NCI-H345 treated with DMSO at 0.1 percent for 48 hours (cell line): ENCODE data around the gene CD63.

Experiments
- DNase-seq: peaks from one replicate; lab custom pipeline; 2025; ENCODE audit not compliant: unreplicated experiment; lab: John Stamatoyannopoulos, UW

Gene CD63

DNA sequence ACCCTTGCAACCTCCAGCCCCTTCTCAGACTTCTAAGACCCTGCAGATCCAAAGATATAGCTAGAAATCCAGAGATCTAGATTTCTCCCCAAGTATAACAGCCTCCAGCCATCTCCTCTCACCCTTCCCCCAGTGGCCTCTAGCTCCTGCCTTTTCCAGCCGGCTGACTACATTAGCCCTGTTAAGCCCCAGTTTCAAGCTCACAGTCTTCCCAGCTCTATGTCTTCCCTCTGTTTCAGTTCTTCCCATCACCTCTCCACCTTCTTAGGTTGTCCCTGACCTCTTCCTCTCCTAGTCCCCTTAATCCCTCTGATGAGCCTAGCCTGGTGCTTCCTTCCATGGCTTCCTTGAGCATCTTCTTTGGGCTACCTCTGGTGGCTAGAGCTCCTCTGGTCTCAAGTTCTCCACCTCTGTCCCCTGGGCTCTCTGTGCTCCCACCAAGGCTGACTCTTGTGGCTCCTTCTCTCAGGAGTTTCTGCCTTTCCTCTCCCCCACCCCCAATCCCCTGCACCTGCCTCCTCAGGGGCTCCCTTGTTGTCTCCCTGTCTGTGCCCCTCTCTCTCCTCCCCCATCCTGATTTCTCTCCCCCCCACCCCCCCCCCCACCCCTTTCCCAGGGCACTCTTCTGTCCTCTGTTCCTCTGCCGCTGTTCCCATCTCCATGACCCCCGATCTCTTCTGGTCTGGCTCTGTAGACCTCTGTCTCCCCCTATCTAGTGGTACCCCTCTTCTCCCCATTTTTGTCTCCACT, 13.3 kb upstream of the CD63 start:
- DNase-seq: no peak

DNA sequence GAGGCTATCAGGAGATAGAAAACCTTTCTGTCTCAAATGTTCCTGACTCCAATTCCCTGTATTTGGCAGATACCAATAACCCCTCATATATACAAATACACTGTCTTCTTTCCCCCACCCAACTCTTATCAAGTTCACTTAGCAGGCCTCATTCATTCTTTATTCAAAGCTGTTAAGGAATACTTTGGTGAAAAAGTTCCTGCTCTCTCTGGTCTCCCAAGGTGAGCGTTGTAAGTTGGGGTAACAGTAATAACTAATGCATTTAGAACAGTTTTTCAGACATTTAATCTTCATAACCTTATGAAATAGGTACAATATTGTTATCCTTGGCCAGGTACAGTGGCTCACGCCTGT, 10.2 kb upstream of the CD63 start:
- DNase-seq: no peak

DNA sequence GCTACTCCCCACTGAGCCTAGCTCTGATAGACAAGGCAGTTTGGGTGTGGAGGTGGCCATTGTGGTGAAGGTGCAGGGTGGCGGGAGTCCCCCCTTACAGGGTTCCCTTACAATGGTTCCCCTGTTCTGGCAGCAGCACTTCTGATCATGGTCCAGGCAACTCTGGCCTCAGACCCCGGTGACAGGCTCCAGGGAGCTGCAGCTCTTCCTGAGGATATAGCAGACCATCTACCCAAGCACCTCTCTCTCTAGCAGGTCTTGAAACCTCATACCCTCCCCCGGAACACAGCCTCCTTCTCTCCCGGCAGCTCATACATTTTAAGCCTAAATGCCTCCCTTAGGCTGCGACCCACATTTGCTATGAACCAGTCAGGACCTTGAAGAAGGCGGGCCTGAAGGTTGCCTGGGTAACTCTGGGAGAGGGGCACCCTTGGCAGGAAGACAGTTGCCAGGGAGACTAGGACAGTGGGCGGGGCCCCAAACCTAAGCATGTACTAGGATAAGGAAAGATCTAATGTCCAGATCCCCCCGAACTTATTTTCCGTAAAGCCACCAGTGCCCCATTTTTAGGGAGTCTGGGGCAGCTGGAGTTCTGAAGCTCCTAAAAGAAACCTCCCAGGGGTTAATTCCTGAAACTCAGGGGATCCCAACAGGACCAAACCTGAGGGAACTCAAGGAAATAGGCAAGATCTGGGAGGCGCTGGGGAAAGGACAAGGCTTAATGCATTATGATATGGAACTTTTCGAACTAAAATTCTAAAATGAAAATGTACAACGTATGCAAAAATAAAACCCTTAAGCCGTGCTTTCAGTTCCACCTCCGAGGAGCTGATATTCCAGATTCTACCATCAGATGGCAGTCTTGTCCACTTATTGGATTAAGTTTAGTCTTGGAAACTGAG, 9.6 kb upstream of the CD63 start:
- peak; percentile 75 for DNase-seq

DNA sequence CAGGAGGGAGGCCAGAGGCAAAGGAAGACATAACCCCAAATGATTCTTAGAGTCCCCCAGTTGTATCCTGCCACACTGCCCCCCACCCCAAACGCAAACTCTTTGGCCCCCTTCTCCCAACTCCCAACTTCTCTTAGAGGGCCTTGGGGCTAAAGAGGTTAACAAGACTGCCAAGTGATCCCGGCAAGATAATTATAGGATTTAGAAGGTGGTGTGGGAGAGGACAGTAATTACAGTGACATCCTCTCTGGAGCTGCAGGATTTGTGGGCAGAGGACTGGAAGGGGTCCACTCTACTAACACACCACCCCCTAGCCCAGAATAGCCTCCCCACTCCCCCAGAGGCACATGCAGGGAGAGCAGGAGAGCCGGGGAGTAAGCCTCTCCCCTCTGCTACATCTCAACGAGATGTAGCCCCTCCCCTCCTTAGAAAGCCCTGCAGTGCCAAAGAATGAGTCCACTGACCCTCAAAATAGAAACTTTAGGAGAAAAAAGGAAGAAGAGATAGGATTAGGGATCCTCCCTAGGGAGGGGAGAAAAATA, 8.8 kb upstream of the CD63 start:
- no peak for DNase-seq

DNA sequence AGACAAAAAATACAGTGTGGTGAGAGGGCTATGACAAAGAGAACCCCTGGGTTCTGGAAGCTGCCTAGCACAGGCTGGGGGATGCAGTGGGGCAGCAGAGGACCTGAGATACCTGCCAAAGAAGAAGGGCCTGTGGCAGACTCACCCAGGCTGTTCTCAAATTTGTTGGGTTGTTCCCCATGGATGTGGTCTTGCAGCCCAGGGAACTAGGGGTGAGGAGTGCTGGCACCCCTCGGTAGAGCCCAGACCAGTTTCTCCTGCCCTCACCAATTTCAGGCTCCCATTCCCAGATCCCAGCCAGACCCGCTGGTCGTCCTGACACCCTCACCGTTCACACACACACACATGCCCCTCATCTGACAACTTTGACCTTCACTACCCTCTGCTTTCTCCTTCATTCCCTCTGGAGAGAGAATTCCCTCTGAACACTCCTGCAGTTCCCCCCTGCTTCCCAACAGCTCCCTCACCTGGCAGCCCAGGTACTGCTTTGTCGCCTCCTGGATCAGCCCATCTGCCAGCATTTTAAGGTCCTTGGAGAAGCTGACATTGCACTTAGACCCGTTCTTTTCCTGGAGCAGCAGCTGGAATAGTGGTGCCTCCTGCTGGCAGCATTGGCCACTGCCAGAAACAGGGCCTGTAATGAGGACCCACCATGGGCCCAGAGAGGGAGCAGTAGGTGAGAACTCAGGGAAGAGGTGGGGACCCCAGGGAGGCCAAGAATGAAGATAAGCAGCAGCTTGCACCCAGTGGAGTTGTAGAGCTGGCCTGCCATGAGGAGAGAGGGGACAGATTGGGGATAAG, 8.2 kb upstream of the CD63 start:
- peak; percentile 26 for DNase-seq

DNA sequence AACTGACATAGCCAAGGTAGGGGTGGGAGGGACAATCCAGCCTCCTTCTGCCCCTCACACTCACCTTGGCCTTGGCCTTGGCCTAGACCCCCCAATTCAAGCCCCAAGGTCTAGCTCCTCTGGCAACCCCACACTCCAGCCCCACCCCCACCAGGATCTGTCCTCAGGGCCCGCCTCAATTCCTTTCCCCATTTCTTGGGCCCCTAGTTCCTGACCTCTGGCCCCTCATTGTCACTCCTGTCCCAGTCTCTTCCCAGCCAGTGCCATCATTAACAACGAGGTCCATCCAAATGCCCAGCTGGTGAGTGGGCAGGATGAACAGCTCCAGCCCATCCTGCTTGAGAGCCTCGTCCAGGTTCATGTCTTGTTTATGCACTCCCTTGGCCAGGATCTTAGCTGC, 7.3 kb upstream of the CD63 start:
- DNase-seq: no peak

DNA sequence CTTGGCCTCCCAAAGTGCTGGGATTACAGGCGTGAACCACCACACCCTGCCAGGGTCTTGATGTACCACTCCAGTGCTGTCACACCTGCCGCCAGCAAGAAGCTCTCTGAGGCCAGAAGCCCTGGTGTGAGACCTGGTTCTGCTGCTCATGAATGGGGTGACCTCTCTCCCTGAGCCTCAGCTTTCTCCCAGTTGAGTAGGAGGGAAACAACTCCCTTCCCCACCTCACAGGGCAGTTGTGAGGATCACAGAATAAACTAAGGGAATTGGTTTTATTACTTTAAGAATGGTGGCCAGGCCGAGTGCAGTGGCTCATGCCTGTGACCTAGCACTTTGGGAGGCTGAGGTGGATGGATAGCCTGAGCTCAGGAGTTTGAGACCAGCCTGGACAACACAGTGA, 5.8 kb upstream of the CD63 start:
- no peak for DNase-seq

DNA sequence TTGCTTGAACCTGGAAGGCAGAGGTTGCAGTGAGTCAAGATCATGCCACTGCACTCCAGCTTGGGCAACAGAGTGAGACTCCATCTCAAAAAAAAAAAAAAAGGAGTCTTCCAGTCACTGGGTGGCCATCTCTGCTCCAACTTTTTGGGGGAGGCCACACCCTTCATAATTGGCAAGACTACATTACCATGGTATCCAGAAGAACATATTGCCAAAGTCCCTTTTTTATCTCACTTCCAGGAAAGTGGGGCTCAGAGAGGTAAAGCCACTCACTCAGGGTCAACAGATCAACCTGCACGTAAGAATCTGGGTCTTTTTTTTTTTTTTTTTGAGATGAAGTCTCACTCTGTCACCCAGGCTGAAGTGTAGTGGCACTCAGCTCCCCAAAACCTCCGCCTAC, 5.0 kb upstream of the CD63 start:
- no peak for DNase-seq

DNA sequence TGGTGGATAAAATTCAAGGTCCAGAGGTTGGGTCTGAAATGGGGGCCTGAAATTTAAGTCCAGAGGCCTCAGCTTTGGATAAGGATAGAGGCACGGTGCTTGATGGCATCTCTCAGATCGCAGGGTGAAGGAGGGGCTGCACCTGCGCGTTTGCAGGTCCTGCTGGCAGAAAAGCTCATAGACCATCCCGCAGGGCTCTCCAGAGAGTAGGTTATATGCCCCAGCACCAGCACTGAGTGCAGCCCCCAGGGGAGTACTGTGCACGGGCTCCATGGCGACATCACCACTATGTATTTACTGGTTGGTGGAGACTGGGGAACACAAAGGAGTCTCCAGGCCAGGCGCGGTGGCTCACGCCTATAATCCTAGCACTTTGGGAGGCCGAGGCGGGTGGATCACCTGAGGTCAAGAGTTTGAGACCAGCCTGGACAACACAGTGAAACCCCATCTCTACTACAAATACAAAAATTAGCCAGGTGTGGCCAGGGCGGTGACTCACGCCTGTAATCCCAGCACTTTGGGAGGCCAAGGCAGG, 4.3 kb upstream of the CD63 start:
- DNase-seq: no peak

DNA sequence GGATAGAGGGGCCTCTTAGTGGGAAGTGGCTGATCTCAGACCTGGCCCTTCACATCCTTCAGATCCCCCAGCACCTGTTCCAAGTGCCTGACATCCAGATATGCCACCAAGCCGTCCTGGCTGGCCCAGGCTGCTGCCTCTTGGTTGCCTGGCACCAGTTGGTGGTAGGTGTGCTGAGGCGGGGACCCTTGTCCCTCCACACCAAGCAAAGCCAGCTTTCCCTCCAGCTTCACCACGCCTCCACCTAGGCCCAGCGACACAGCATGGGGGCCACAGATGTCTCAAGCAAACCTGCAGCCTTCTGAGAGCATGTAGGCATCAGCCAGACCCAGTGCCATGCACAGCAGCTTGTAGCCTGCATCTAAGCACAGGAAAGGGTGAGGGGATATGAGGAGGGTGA, 3.5 kb upstream of the CD63 start:
- DNase-seq: no peak

DNA sequence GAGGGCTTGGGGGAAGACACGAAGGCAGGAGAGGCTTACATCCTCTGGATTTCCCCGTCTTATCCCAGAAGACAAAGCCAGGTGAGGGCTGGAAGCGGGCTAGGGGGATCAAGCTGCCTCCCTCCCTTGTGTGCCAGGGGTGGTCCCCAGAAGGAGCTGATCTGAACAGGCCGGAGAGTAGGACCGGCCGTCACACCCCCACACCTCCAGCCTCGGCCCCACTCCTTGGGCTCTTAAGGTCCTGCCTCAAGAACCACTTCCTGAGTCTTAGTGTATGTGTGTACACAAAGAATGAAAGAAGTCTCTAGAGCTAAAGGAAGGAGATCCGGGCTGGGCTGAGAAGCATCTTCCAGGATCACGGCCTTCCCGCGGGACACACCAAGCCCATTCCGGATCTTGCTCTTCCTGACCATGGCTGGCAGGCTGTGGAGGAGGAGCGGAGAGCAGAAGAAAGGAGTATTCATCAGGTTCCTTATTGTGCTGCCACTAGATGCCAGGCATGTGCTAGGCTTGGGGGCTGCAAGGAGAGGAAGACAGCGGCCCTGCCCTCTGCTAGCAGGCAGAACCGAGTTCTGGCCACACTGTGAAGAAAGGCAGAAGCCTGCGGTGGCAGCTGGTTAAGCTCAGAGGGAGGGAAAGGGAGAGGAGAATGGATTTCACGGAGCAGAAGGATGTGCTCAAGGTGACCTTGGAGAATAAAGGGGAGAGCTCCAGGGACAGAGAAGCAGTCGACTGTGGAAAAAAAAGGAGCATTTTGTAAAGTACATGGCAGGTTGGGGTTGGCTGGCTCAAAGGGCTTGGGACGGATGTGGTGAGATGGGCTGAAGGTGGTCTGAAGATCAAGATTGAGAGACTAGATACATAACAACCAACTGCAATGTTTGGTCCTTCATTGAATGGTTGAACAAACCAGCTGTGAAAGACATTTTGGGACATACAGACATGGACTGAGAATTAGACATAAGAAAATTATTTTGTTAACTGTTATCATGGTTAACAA, 1.3 kb upstream of the CD63 start:
- no peak for DNase-seq

DNA sequence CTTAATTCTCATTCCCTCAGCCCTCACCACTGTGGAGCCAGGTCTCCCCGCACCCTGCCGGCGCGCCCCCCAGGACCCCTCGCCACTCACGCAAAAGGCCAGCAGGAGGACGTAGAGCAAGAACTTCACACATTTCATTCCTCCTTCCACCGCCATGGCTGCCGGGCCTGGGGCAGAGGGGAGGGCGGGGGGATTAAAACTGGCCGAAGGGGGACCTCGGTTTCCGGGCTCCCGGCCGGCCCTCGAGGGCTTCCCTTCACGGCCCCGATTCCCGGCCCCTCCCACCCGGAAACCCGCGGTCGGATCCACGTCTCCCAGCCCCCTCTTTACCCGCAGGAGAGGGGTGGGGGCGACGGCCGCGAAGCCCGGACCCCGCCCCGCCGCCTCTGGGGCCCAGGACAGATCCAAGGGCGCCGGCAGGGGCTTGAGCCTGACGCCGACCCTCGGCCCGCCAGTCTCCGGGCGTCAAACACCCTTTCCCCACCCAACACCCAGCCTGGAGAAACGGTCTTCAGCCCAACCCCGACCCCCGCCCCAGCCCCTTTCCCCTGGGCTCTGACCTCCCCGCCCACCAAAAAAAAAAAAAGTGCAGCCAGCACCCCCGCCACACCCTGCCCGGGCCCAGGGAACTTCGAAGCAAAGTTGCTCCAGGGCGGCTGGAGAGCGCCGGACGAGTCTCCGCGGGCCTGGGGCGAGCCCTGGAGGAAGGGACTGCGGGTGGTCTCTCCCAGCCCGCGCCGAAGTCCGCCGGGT, 447 bp downstream of the CD63 start:
- no peak for DNase-seq

DNA sequence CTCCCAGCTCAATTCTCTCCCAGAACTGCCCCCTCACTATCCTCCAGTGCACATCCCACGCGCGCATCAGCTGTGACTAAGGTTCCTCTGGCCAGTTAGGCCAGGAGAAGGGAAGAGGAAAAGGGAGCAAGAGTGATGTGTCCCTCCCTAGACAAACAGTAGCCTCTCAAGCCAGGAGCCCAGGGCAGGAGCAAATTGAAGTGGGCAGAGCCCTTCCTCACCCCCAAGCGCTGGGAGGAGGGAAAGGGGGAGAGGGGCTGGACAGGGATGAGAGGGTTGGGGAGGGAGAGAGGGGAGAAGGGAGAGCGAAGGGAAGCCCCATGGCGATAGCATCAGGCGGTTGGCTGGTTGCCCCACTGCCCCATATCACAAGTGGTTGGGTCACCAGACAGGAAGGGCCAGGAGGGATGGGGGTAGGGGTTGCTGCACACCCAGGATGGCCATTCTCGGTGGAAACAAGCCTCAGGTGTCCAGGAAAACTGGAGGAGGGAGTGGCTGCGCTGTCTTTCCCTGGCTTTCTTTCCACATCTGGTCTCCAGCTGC, 1.1 kb downstream of the CD63 start:
- DNase-seq: no peak

DNA sequence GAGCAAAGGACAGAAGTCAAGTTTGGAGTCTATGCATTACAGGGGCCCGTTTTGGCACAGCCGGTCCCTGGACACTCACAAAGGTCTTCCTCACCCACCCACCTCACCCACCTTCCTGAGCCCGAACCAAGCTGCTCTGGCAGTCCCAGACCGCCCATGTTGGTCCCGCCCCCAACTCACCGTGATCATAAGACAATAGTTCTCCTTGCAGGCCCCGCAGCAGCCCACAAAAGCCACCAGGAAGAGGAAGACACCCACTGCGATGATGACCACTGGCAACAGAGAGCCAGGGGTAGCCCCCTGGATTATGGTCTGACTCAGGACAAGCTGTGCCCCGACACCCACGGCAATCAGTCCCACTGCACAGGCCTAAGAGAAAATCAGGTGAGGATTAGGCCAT, 1.8 kb downstream of the CD63 start:
- DNase-seq: no peak

DNA sequence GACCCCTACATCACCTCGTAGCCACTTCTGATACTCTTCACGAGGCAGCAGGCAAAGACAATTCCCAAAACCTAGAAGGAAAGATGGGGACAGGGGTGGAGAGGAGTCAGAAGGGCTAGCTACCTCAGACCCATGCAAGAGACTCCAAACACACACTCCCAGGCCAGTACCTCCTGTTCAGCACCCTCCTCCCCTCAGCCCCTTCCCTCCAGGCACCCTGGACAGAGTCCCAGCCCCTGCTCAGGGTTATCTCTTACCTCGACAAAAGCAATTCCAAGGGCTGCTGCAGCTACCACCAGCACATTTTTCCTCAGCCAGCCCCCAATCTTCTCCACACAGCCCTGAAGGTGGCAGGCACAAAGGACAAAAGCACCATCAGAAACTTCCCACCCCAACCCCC, 3.3 kb downstream of the CD63 start:
- DNase-seq: no peak

DNA sequence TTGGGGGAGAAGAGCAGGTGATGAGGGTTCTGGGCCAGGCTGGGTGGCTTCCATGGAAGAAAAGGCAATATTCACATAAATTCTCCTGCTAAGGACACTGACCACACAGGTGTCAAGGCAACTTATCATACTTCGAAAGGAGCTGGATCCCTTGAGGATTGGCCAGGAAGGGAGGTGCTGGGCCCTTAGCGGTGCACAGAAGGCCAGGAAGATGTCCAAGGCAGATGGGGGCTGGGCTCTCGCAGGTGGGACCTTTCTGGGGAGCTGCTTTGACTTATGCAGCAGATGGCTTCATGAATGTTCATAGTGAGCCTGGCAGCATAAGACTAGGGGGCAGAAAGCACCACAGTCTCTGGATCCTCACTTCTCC, 3.9 kb downstream of the CD63 start:
- DNase-seq: no peak

DNA sequence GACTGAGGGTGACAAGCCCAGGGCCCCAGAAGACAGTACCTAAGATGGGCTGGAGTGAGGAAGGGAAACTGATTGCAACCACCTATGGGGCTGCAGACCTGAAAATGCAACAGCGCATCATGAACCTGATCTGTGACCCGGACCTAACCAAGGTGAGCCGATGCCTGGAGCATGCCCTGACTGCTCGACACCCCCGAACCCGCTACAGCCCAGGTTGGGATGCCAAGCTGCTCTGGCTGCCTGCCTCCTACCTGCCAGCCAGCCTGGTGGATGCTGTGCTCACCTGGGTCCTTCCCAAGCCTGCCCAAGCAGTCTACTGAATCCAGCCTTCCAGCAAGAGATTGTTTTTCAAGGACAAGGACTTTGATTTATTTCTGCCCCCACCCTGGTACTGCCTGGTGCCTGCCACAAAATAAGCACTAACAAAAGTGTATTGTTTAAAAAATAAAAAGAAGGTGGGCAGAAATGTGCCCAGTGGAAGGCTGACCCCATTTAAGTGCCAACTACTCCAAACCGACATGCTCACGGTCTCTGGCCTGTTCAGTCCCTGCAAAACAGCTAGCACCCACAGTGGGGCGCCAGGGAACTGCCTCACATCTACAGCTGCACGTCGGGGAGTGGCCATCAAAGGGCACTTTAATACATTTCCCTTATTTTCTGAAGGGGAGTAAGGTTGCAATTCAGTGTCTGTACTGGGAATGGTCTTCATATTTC, 4.4 kb downstream of the CD63 start:
- DNase-seq: peak; percentile 9

DNA sequence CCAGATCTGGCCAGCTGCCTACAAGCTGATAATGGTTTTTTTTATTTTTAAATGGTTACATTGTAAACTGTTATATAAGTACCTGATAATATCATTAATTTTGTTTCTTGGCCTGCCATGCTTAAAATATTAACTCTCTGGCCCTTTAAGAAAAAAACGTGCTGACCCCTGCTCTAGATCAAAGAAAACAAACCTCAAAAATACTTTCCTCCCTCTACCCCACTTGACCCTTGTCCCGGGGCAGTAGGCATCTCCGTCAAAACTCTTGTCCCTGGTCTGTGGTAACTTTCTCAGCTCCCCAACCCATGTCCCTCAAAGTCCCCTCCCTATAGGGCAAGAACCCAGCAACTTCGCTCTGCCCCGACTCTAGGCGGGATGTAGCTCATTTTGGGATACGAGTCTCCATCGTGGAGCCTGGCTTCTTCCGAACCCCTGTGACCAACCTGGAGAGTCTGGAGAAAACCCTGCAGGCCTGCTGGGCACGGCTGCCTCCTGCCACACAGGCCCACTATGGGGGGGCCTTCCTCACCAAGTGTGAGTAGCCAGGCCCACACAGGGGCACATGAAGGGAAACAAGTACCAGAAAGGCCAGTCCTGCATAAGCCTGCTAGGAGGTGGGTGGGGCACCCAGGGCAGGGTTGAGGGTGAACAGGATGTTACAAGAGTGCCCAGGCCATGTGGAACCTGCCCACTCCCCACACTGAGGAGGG, 5.1 kb downstream of the CD63 start:
- DNase-seq: no peak
